Neural progenitor cell (in vitro differentiated cells): ENCODE results near the gene MGMT. TPM values are rescaled to one million over a fixed set of nuclear protein-coding genes. Genes with fewer than 3 reads are reported as not detected.

Source experiments
- DNase-seq: peaks from one replicate; pipeline ENCODE4 v3.0.0-alpha.2; 2016; ENCODE audit warnings: low spot score
- H2AFZ ChIP-seq: fragments of 200-600 bp; sonication (generic); replicated peaks from 2 replicates; pipeline ENCODE4 v1.6.1; 2016; ENCODE audit warnings: antibody characterized with exemption
- H3F3A ChIP-seq: fragments of 200-600 bp; sonication (generic); 2 replicates; pipeline ENCODE4 v1.6.1; 2016; ENCODE audit warnings: antibody characterized with exemption, low read depth
- H3K27ac ChIP-seq: fragments of 200-600 bp; sonication (generic); 2 replicates; pipeline ENCODE4 v1.5.1; 2016; ENCODE audit warnings: mild to moderate bottlenecking
- H3K27me3 ChIP-seq: fragments of 200-600 bp; sonication (generic); 2 replicates; pipeline ENCODE4 v1.6.1; 2016; ENCODE audit warnings: mild to moderate bottlenecking, moderate library complexity
- H3K36me3 ChIP-seq: fragments of 200-600 bp; sonication (generic); 2 replicates; pipeline ENCODE4 v1.5.1; 2016
- H3K4me1 ChIP-seq: fragments of 200-600 bp; sonication (generic); 2 replicates; pipeline ENCODE4 v1.6.1; 2016; ENCODE audit warnings: mixed run types
- H3K4me2 ChIP-seq: fragments of 200-600 bp; sonication (generic); 2 replicates; pipeline ENCODE4 v1.6.1; 2016
- H3K4me3 ChIP-seq: fragments of 200-600 bp; sonication (generic); 2 replicates; pipeline ENCODE4 v1.5.1; 2016
- H3K79me2 ChIP-seq: fragments of 200-600 bp; sonication (generic); 2 replicates; pipeline ENCODE4 v1.6.1; 2016; ENCODE audit warnings: low read depth
- H3K9ac ChIP-seq: fragments of 200-600 bp; sonication (generic); 2 replicates; pipeline ENCODE4 v1.6.1; 2016
- H3K9me3 ChIP-seq: fragments of 200-600 bp; sonication (generic); 2 replicates; pipeline ENCODE4 v1.5.1; 2016; ENCODE audit warnings: low read depth
- H4K20me1 ChIP-seq: fragments of 200-600 bp; sonication (generic); 2 replicates; pipeline ENCODE4 v1.6.1; 2016; ENCODE audit warnings: low read depth
- H3K27ac Mint-ChIP-seq: 3 replicates; pipeline ENCODE4 v1.8.0; 2021; ENCODE audit warnings: mixed read lengths
- H3K27me3 Mint-ChIP-seq: 2 replicates; pipeline ENCODE4 v1.8.0; 2022; ENCODE audit warnings: low read depth, mild to moderate bottlenecking, inconsistent platforms, moderate library complexity, mixed read lengths; ENCODE audit not compliant: insufficient read depth
- H3K36me3 Mint-ChIP-seq: 3 replicates; pipeline ENCODE4 v1.8.0; 2021; ENCODE audit warnings: mixed read lengths
- H3K4me1 Mint-ChIP-seq: 3 replicates; pipeline ENCODE4 v1.8.0; 2021; ENCODE audit warnings: mixed read lengths
- H3K4me3 Mint-ChIP-seq: 3 replicates; pipeline ENCODE4 v1.8.0; 2021; ENCODE audit warnings: mild to moderate bottlenecking, moderate library complexity, mixed read lengths
- H3K9me3 Mint-ChIP-seq: 3 replicates; pipeline ENCODE4 v1.8.0; 2020; ENCODE audit warnings: mixed read lengths
- CTCF ChIP-seq: fragments of 200-600 bp; sonication (generic); IDR thresholded peaks from 2 replicates; pipeline ENCODE4 v1.5.1; 2017; ENCODE audit warnings: antibody characterized with exemption, mild to moderate bottlenecking
- EZH2 ChIP-seq: fragments of 200-600 bp; sonication (generic); IDR thresholded peaks from 2 replicates; pipeline ENCODE4 v1.6.1; 2017; ENCODE audit warnings: antibody characterized with exemption, mild to moderate bottlenecking, moderate library complexity
- EZH2phosphoT487 ChIP-seq: fragments of 200-600 bp; sonication (generic); IDR thresholded peaks from 2 replicates; pipeline ENCODE4 v1.6.1; 2017; ENCODE audit warnings: antibody characterized with exemption
- total RNA-seq: library from RNA; depleted of rRNA; stranded (reverse); fragments of >200 nt; gene quantifications from 2 replicates; pipeline ENCODE4 v1.2.3, GENCODE V29; 2015; ENCODE audit warnings: low replicate concordance

Gene MGMT
- total RNA-seq, 1 donor from 2014 or later, result 17.5 TPM

GRCh38 chr10:129809841-129810240, 342.8 kb downstream of the MGMT start:
- no peaks in the 10 kb centered on the region for H3K36me3 Mint-ChIP-seq
- no peak overlapping the region for H3K27ac ChIP-seq
- H3K4me3 Mint-ChIP-seq, result no peak overlapping the region
- H3K4me3 ChIP-seq, result no peak overlapping the region
- no peaks in the 10 kb centered on the region for H3K9me3 ChIP-seq
- H3K79me2 ChIP-seq, result no peaks in the 10 kb centered on the region
- H3K27ac Mint-ChIP-seq, result no peak overlapping the region
- H3K27me3 Mint-ChIP-seq, result no peaks in the 10 kb centered on the region
- no peaks in the 10 kb centered on the region for H3F3A ChIP-seq
- no peaks in the 10 kb centered on the region for H3K36me3 ChIP-seq
- no peaks in the 10 kb centered on the region for H4K20me1 ChIP-seq
- no peak for DNase-seq
- peaks cover 19% of the 10 kb centered on the region for H3K4me1 Mint-ChIP-seq
- peaks cover 7% of the 10 kb centered on the region for H3K4me1 ChIP-seq
- no peak overlapping the region for H3K4me2 ChIP-seq
- H2AFZ ChIP-seq, result no peak overlapping the region
- H3K27me3 ChIP-seq, result no peaks in the 10 kb centered on the region
- H3K9me3 Mint-ChIP-seq, result peaks cover 17% of the 10 kb centered on the region
- TF ChIP-seq EZH2phosphoT487 (no peak), EZH2 (no peak), CTCF (no peak)
- no peak overlapping the region for H3K9ac ChIP-seq

- Histone ChIP-seq H3K9ac (no peak overlapping the region), H3K27me3 (no peaks in the 10 kb centered on the region), H3K4me3 (no peak overlapping the region), H3K9me3 (no peaks in the 10 kb centered on the region), H2AFZ (no peak overlapping the region), H3F3A (no peaks in the 10 kb centered on the region), H3K79me2 (no peaks in the 10 kb centered on the region), H4K20me1 (no peaks in the 10 kb centered on the region), H3K27ac (no peak overlapping the region), H3K36me3 (no peaks in the 10 kb centered on the region), H3K4me1 (peaks cover 8% of the 10 kb centered on the region), H3K4me2 (no peak overlapping the region)
- no peaks in the 10 kb centered on the region for H3K36me3 Mint-ChIP-seq
- H3K27me3 Mint-ChIP-seq, result peaks cover 3% of the 10 kb centered on the region
- no peak overlapping the region for H3K27ac Mint-ChIP-seq
- H3K9me3 Mint-ChIP-seq, result peaks cover 8% of the 10 kb centered on the region
- TF ChIP-seq EZH2 (no peak), EZH2phosphoT487 (no peak), CTCF (no peak)
- H3K4me3 Mint-ChIP-seq, result no peak overlapping the region
- peaks cover 19% of the 10 kb centered on the region for H3K4me1 Mint-ChIP-seq
- DNase-seq, result no peak
These were observed 344.2 kb downstream of the MGMT start for GRCh38 chr10:129811208-129811607.

GRCh38 chr10:129812398-129812797, 345.4 kb downstream of the MGMT start:
- Mint-ChIP-seq H3K4me3 (no peak overlapping the region), H3K36me3 (no peaks in the 10 kb centered on the region), H3K27me3 (peaks cover 3% of the 10 kb centered on the region), H3K4me1 (peaks cover 19% of the 10 kb centered on the region), H3K27ac (no peak overlapping the region), H3K9me3 (peaks cover under 1% of the 10 kb centered on the region)
- Histone ChIP-seq H2AFZ (no peak overlapping the region), H3K4me3 (no peak overlapping the region), H3K9me3 (no peaks in the 10 kb centered on the region), H4K20me1 (no peaks in the 10 kb centered on the region), H3K36me3 (no peaks in the 10 kb centered on the region), H3K4me2 (no peak overlapping the region), H3K27me3 (no peaks in the 10 kb centered on the region), H3K79me2 (no peaks in the 10 kb centered on the region), H3K4me1 (peaks cover 8% of the 10 kb centered on the region), H3K27ac (no peak overlapping the region), H3F3A (no peaks in the 10 kb centered on the region), H3K9ac (no peak overlapping the region)
- no peak for DNase-seq
- TF ChIP-seq EZH2 (no peak), CTCF (no peak), EZH2phosphoT487 (no peak)
